ENCODE measurements around the gene MARCHF3.
"Not testable (repeated sequence)": the region's sequence is repeated elsewhere in the genome, so short reads cannot be mapped to it uniquely, and the experiment has no call there.

MARCHF3 gene

GRCh38 chr5:127011961-127012644 is 18.3 kb downstream of the MARCHF3 start:
- DNase-seq (ENCODE audit: low read depth): no peak

GRCh38 chr5:127011153-127011552 is 19.2 kb downstream of the MARCHF3 start:
- peak; percentile 92 for DNase-seq (ENCODE audit: low read depth)

GRCh38 chr5:127010362-127010761 is 20.0 kb downstream of the MARCHF3 start:
- DNase-seq (ENCODE audit: low read depth): no peak

GRCh38 chr5:127009784-127010183 is 20.6 kb downstream of the MARCHF3 start:
- no peak for DNase-seq (ENCODE audit: low read depth)

- DNase-seq (ENCODE audit: low read depth): no peak
Observed at GRCh38 chr5:127008300-127008975, 21.9 kb downstream of the MARCHF3 start.

GRCh38 chr5:127007522-127007921 is 22.8 kb downstream of the MARCHF3 start:
- DNase-seq (ENCODE audit: low read depth): no peak

- no peak for DNase-seq (ENCODE audit: low read depth)
Observed at GRCh38 chr5:127006744-127007143, 23.6 kb downstream of the MARCHF3 start.

- not testable (repeated sequence) for DNase-seq (ENCODE audit: low read depth)
Observed at GRCh38 chr5:127005282-127005681, 25.1 kb downstream of the MARCHF3 start.

GRCh38 chr5:127004721-127005120 is 25.6 kb downstream of the MARCHF3 start:
- DNase-seq (ENCODE audit: low read depth): no peak

GRCh38 chr5:127003798-127004495 is 26.4 kb downstream of the MARCHF3 start:
- DNase-seq (ENCODE audit: low read depth): no peak

GRCh38 chr5:127002390-127002789 is 28.0 kb downstream of the MARCHF3 start:
- no peak for DNase-seq (ENCODE audit: low read depth)

GRCh38 chr5:127001621-127002296 is 28.6 kb downstream of the MARCHF3 start:
- peak; percentile 96 for DNase-seq (ENCODE audit: low read depth)

GRCh38 chr5:126998895-126999570 is 31.3 kb downstream of the MARCHF3 start:
- no peak for DNase-seq (ENCODE audit: low read depth)

GRCh38 chr5:126998201-126998631 is 32.1 kb downstream of the MARCHF3 start:
- no peak for DNase-seq (ENCODE audit: low read depth)

GRCh38 chr5:126995689-126996088 is 34.7 kb downstream of the MARCHF3 start:
- no peak for DNase-seq (ENCODE audit: low read depth)

- DNase-seq (ENCODE audit: low read depth): no peak
Observed at GRCh38 chr5:126995039-126995438, 35.3 kb downstream of the MARCHF3 start.

GRCh38 chr5:126994485-126994884 is 35.9 kb downstream of the MARCHF3 start:
- no peak for DNase-seq (ENCODE audit: low read depth)

- DNase-seq (ENCODE audit: low read depth): no peak
Observed at GRCh38 chr5:126988021-126988569, 42.3 kb downstream of the MARCHF3 start.

GRCh38 chr5:126987271-126987899 is 43.0 kb downstream of the MARCHF3 start:
- no peak for DNase-seq (ENCODE audit: low read depth)

GRCh38 chr5:126984632-126985031 is 45.7 kb downstream of the MARCHF3 start:
- DNase-seq (ENCODE audit: low read depth): no peak

GRCh38 chr5:126983874-126984266 is 46.5 kb downstream of the MARCHF3 start:
- DNase-seq (ENCODE audit: low read depth): no peak

All from non-pigmented ciliary epithelial cell (primary cell).